HepG2 (cell line): Measurements from ENCODE around the gene ABHD17A. TPM values are rescaled to one million over a fixed set of nuclear protein-coding genes. Genes with fewer than 3 reads are reported as not detected.

Experiments used
- ADNP ChIP-seq: sonication (generic); formaldehyde crosslinking; IDR thresholded peaks from 2 replicates; pipeline ENCODE4 v1.4.0; 2020; ENCODE audit warnings: missing genetic modification reagents
- ASH2L ChIP-seq: fragments of 300-600, 200-600 bp; sonication (generic); IDR thresholded peaks from 2 replicates; pipeline ENCODE4 v1.7.0; 2017; ENCODE audit warnings: low read depth, mild to moderate bottlenecking, moderate library complexity, mixed read lengths, low read length; ENCODE audit not compliant: insufficient read length
- EZH2 ChIP-seq: conservative IDR thresholded peaks from 2 replicates; pipeline ENCODE4 v1.6.1; 2012; ENCODE audit warnings: mild to moderate bottlenecking, low read depth, low read length, moderate library complexity
- MAZ ChIP-seq, 2 experiments: sonication (generic) in 1 of 2; formaldehyde crosslinking in 1 of 2; IDR thresholded peaks; 2 replicates each; pipeline versions ENCODE4 v1.5.0 to v1.6.1; 2012 to 2020; ENCODE audit warnings: low read depth in 2 of 2, mild to moderate bottlenecking in 2 of 2, borderline replicate concordance in 1 of 2, improper control_type of control experiment in 1 of 2, low read length in 1 of 2, missing genetic modification reagents in 1 of 2, moderate library complexity in 1 of 2
- MBD4 ChIP-seq: IDR thresholded peaks from 2 replicates; pipeline ENCODE4 v1.6.1; 2012; ENCODE audit warnings: low read length, inconsistent platforms, borderline replicate concordance
- NR1H2 ChIP-seq: sonication (generic); formaldehyde crosslinking; IDR thresholded peaks from 2 replicates; pipeline ENCODE4 v1.8.1; 2022; ENCODE audit warnings: low read depth, missing genetic modification reagents, borderline replicate concordance
- POLR2G ChIP-seq: fragments of 200-400 bp; formaldehyde crosslinking; IDR thresholded peaks from 2 replicates; pipeline ENCODE4 v1.6.1; 2018; ENCODE audit warnings: mild to moderate bottlenecking, low read depth, low read length, moderate library complexity
- SUZ12 ChIP-seq: fragments of 150-350 bp; IDR thresholded peaks from 2 replicates; pipeline ENCODE4 v1.6.1; 2014; ENCODE audit warnings: low read depth, low read length
- ZFP36 ChIP-seq: fragments of 150-350 bp; IDR thresholded peaks from 2 replicates; pipeline ENCODE4 v1.6.1; 2018; ENCODE audit warnings: borderline replicate concordance, low read length, low read depth; ENCODE audit not compliant: partially characterized antibody
- ZMYM3 ChIP-seq: sonication (generic); formaldehyde crosslinking; IDR thresholded peaks from 2 replicates; pipeline ENCODE4 v1.5.1; 2020; ENCODE audit warnings: mild to moderate bottlenecking, missing genetic modification reagents
- ZNF354B ChIP-seq: sonication (generic); formaldehyde crosslinking; IDR thresholded peaks from 2 replicates; pipeline ENCODE4 v1.8.0; 2022; ENCODE audit warnings: mild to moderate bottlenecking, missing genetic modification reagents
- ZNF747 ChIP-seq: sonication (generic); formaldehyde crosslinking; IDR thresholded peaks from 2 replicates; pipeline ENCODE4 v1.8.1; 2023; ENCODE audit warnings: missing genetic modification reagents, mild to moderate bottlenecking, borderline replicate concordance
- polyA plus RNA-seq, 8 experiments: library from polyadenylated mRNA; depleted of rRNA in 3 of 8; stranded (reverse) in 7 of 8; unstranded in 1 of 8; fragments of >200 nt; fragmentation: Illumina TruSeq in 4 of 8; extraction: Trizol in 4 of 8; gene quantifications; 2 replicates each; pipeline versions ENCODE4 v1.2.1 to v1.2.3, GENCODE V29; 2011 to 2016; ENCODE audit warnings: low read depth in 4 of 8, missing spikeins in 1 of 8, mixed read lengths in 1 of 8; ENCODE audit not compliant: insufficient read depth in 1 of 8
- total RNA-seq, 5 experiments: library from RNA; depleted of rRNA; stranded (reverse); fragments of >200 nt; fragmentation: Illumina TruSeq; extraction: Trizol; gene quantifications; 2 replicates each; pipeline ENCODE4 v1.2.3, GENCODE V29; 2016; ENCODE audit warnings: low read depth in 1 of 5
- TF ChIP-seq, protein P1 (sequence below): sonication (generic); formaldehyde crosslinking; IDR thresholded peaks from 2 replicates; pipeline ENCODE4 v1.8.1; 2023; ENCODE audit warnings: mild to moderate bottlenecking, moderate library complexity, missing genetic modification reagents
- TF ChIP-seq, protein P2 (sequence below): sonication (generic); formaldehyde crosslinking; IDR thresholded peaks from 2 replicates; pipeline ENCODE4 v1.4.0; 2020; ENCODE audit warnings: mild to moderate bottlenecking, missing genetic modification reagents
- TF ChIP-seq, protein P3 (sequence below): sonication (generic); formaldehyde crosslinking; IDR thresholded peaks from 2 replicates; pipeline ENCODE4 v1.4.0; 2020; ENCODE audit warnings: mild to moderate bottlenecking, missing genetic modification reagents
- TF ChIP-seq, protein P4 (sequence below): sonication (generic); formaldehyde crosslinking; IDR thresholded peaks from 2 replicates; pipeline ENCODE4 v1.4.0; 2020; ENCODE audit warnings: mild to moderate bottlenecking, missing genetic modification reagents

The ABHD17A gene
- total and polyA plus RNA-seq, 2 of the 13 experiments (the other 11 are each of a cell fraction or from before 2014, with no cell fraction given) = 27.7 to 40.8 TPM

DNA sequence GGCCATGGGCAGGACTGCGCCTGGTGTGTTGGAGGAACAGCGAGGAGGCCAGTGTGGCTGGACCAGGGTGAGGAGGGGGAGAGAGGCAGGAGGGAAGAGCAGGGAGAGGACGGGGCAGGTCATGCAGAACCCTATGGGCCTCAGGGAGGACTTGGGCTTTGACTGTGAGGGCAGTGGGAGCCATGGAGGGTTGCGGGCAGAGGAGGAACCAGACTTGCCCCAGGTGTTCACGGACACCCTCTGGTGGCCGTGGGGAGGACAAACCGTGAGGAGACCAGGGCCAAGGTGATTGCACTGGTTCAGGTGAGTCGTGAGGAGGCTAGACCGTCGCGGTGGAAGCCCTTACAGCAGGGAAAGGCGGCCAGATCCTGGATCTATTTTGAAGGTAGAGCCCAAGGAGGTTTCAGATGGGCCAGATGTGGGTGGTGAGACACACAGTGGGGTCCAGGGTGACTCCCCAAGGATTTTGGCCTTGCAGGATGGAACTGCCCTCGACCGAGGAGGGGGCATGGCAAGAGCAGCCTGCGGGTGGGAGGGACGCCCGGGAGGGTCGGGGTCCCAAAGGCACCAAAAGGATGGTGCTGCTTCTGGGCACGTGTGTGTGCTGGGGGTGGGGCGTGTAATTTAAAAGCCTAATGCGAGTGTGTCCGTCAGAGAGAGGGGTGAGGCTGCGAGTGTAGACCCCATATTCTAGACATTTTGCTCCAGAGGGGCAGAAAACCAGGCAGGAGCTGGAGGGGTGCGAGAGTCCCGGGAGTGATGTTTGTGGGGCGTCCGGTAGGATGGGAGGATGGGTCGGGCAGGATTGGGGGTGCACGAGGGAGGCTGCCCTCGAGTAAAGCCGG is 34.3 kb downstream of the ABHD17A start (continued):
- TF ChIP-seq MAZ (IDR thresholded peaks at IDR 0.05; ENCODE audit: borderline replicate concordance, low read depth, low read length) (no peak), MAZ (CRISPR knock-in tag; IDR thresholded peaks at IDR 0.05; ENCODE audit: low read depth) (no peak), EZH2 (no peak), ZFP36 (peak; percentile 57), MBD4 (no peak), SUZ12 (no peak), POLR2G (no peak), NR1H2 (no peak), ADNP (0 out of 2 replicates have a peak, but pooled peaks have one; percentile 14), ZNF747 (no peak), ASH2L (no peak), ZNF354B (CRISPR knock-in tag) (no peak), ZMYM3 (peak; percentile 79)
- TF ChIP-seq, protein P1, sequence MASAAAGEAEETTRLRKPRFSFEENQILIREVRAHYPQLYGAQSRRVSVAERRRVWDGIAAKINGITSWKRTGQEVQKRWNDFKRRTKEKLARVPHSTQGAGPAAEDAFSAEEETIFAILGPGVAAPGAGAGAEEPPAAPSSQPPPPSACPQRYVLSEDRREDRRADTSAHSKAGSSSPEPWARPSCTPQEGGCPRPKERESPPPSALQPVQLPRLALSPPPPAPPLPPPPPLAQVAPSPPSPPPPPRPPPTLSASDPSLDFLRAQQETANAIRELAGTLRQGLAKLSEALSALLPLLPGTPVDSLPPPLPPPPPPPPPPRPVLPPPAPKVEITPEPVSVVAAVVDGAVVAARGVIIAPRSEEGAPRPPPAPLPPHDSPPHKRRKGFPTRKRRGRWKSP = no peak
- TF ChIP-seq, protein P2, sequence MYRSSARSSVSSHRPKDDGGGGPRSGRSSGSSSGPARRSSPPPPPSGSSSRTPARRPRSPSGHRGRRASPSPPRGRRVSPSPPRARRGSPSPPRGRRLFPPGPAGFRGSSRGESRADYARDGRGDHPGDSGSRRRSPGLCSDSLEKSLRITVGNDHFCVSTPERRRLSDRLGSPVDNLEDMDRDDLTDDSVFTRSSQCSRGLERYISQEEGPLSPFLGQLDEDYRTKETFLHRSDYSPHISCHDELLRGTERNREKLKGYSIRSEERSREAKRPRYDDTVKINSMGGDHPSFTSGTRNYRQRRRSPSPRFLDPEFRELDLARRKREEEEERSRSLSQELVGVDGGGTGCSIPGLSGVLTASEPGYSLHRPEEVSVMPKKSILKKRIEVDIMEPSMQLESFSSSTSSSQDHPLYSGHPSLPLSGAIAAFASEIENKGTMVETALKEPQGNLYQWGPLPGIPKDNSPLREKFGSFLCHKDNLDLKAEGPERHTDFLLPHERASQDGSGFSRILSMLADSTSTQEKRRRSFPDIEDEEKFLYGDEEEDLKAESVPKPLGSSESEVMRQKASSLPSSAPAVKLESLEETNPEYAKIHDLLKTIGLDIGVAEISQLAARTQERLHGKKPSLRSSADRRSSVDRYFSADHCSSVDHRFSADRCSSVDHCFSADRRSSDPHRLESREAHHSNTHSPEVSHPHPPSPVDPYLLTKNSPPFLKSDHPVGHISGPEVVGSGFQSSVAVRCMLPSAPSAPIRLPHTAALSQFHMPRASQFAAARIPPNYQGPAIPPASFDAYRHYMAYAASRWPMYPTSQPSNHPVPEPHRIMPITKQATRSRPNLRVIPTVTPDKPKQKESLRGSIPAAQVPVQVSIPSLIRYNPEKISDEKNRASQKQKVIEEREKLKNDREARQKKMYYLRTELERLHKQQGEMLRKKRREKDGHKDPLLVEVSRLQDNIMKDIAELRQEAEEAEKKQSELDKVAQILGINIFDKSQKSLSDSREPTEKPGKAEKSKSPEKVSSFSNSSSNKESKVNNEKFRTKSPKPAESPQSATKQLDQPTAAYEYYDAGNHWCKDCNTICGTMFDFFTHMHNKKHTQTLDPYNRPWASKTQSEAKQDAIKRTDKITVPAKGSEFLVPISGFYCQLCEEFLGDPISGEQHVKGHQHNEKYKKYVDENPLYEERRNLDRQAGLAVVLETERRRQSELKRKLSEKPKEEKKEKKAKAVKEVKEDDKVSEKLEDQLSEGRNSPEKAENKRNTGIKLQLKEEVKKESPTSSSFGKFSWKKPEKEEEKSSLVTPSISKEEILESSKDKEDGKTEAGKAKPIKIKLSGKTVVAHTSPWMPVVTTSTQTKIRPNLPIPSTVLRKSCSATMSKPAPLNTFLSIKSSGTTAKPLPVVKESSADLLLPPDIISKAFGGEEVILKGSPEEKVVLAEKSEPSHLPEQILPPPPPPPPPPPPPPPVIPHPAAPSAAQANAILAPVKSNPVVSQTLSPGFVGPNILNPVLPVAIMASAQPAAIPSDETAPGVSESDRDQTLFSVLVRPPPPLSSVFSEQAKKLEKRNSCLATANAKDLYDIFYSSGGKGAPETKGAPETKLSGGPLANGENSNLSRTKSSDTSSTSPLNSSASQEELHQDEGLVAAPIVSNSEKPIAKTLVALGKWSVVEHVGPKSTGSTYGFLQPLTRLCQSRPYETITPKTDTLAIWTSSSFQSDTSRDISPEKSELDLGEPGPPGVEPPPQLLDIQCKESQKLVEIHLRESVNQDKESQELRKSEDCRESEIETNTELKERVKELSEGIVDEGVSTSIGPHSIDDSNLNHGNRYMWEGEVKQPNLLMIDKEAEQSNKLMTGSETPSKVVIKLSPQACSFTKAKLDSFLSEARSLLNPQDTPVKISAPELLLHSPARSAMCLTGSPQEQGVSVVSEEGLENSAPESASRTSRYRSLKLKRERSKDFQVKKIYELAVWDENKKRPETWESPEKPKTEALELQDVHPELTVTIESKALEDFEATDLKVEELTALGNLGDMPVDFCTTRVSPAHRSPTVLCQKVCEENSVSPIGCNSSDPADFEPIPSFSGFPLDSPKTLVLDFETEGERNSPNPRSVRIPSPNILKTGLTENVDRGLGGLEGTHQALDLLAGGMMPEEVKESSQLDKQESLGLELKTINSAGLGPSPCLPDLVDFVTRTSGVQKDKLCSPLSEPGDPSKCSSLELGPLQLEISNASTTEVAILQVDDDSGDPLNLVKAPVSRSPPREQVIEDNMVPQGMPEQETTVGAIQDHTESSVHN (CRISPR knock-in tag) = no peak
- TF ChIP-seq, protein P3, sequence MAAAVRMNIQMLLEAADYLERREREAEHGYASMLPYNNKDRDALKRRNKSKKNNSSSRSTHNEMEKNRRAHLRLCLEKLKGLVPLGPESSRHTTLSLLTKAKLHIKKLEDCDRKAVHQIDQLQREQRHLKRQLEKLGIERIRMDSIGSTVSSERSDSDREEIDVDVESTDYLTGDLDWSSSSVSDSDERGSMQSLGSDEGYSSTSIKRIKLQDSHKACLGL (CRISPR knock-in tag) = no peak
- TF ChIP-seq, protein P4, sequence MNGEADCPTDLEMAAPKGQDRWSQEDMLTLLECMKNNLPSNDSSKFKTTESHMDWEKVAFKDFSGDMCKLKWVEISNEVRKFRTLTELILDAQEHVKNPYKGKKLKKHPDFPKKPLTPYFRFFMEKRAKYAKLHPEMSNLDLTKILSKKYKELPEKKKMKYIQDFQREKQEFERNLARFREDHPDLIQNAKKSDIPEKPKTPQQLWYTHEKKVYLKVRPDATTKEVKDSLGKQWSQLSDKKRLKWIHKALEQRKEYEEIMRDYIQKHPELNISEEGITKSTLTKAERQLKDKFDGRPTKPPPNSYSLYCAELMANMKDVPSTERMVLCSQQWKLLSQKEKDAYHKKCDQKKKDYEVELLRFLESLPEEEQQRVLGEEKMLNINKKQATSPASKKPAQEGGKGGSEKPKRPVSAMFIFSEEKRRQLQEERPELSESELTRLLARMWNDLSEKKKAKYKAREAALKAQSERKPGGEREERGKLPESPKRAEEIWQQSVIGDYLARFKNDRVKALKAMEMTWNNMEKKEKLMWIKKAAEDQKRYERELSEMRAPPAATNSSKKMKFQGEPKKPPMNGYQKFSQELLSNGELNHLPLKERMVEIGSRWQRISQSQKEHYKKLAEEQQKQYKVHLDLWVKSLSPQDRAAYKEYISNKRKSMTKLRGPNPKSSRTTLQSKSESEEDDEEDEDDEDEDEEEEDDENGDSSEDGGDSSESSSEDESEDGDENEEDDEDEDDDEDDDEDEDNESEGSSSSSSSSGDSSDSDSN (CRISPR knock-in tag) = no peak
